Measurements from ENCODE around the gene EIF1AD.

DNA sequence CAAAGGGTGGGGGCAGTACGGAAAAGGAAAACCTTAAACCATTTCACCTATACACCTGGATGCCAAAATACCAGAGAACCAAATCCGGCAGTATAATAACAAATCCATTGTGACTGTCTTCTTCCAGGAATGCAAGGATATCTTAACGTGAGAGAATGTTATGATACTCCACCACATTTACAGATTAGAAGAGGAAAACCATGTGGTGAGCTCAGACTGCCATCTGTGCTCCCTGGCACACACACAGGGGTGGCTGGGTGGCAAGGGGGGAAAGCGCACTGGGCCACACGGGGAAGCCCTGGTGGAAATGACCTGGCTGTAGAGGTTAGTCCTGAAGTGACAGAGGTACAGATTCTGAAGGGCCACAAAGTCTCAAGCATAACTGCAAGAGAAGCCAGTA, 9.9 kb downstream of the EIF1AD start:
- TF ChIP-seq, protein P1, sequence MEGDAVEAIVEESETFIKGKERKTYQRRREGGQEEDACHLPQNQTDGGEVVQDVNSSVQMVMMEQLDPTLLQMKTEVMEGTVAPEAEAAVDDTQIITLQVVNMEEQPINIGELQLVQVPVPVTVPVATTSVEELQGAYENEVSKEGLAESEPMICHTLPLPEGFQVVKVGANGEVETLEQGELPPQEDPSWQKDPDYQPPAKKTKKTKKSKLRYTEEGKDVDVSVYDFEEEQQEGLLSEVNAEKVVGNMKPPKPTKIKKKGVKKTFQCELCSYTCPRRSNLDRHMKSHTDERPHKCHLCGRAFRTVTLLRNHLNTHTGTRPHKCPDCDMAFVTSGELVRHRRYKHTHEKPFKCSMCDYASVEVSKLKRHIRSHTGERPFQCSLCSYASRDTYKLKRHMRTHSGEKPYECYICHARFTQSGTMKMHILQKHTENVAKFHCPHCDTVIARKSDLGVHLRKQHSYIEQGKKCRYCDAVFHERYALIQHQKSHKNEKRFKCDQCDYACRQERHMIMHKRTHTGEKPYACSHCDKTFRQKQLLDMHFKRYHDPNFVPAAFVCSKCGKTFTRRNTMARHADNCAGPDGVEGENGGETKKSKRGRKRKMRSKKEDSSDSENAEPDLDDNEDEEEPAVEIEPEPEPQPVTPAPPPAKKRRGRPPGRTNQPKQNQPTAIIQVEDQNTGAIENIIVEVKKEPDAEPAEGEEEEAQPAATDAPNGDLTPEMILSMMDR (IDR thresholded peaks at IDR 0.05; ENCODE audit: low read length): no peak
- TF ChIP-seq EZH2 (optimal IDR thresholded peaks at IDR 0.05; ENCODE audit: low read depth, low read length): no peak
